K562 (cell line): Measurements from ENCODE around the gene TOM1. TPM values are rescaled to one million over a fixed set of nuclear protein-coding genes. Genes with fewer than 3 reads are reported as not detected.

Source experiments
- ATAC-seq: fragments of 200-7000 bp; cut with Tn5 transposase; 3 replicates; pipeline ENCODE4 v1.9.1; 2020; ENCODE audit warnings: moderate library complexity
- BruUV-seq: library from RNA; stranded (reverse); fragments of 400-500 nt; replicated peaks from 2 replicates; lab custom pipeline; 2021; lab: Mats Ljungman, UMichigan
- CTCF ChIA-PET: fragments of 300-600 bp; formaldehyde crosslinking; extraction: SDS; loops from one replicate; lab custom pipeline; 2021; ENCODE audit warnings: low intra/inter-chr PET ratio; lab: Yijun Ruan, JAX
- POLR2A ChIA-PET: fragments of 300-600, 350-650 bp; sonication (Branson Sonifier 250); formaldehyde crosslinking; extraction: SDS; loops from one replicate; lab custom pipeline; 2021; ENCODE audit warnings: antibody characterized with exemption, inconsistent platforms; lab: Yijun Ruan, JAX
- DNase-seq, 4 experiments: peaks; one replicate each; pipeline versions ENCODE4 v3.0.0 to v3.0.0-alpha.2; 2011 to 2018; ENCODE audit warnings: low spot score in 3 of 4, mixed read lengths in 3 of 4; ENCODE audit errors: extremely low read depth in 1 of 4
- FAIRE-seq: peaks from 2 replicates; lab custom pipeline; 2011; peaks lifted over from hg19 to GRCh38; lab: Jason Lieb, UNC
- H2AFZ ChIP-seq: 2 replicates; pipeline ENCODE4 v1.6.0; 2011; ENCODE audit warnings: low read depth, low read length, control low read depth, inconsistent platforms
- H3K27ac ChIP-seq: fragments of 200-600 bp; 3 replicates; pipeline ENCODE4 v1.8.0; 2011; ENCODE audit warnings: low read depth, mild to moderate bottlenecking, control low read depth, inconsistent platforms, low read length, moderate library complexity, mixed read lengths; ENCODE audit errors: extremely low read depth
- H3K27me3 ChIP-seq, 2 experiments: fragments of 300-600 bp in 1 of 2; 2 replicates in 1 of 2; 3 replicates in 1 of 2; pipeline versions ENCODE4 v1.6.0 to v1.8.0; 2011; ENCODE audit warnings: inconsistent platforms in 2 of 2, low read length in 2 of 2, mild to moderate bottlenecking in 1 of 2, mixed read lengths in 1 of 2, moderate library complexity in 1 of 2; ENCODE audit not compliant: control insufficient read depth in 2 of 2, insufficient read depth in 2 of 2
- H3K36me3 ChIP-seq: fragments of 300-600 bp; 3 replicates; pipeline ENCODE4 v1.8.0; 2011; ENCODE audit warnings: mild to moderate bottlenecking, low read length, inconsistent platforms; ENCODE audit not compliant: control insufficient read depth, insufficient read depth
- H3K4me1 ChIP-seq, 2 experiments: fragments of 200-600 bp in 1 of 2; replicated peaks in 1 of 2; 2 replicates in 1 of 2; 3 replicates in 1 of 2; pipeline versions ENCODE4 v1.5.1 to v1.8.0; 2011; ENCODE audit warnings: inconsistent platforms in 2 of 2, low read length in 2 of 2, mild to moderate bottlenecking in 1 of 2, mixed read lengths in 1 of 2, moderate library complexity in 1 of 2; ENCODE audit not compliant: control insufficient read depth in 2 of 2, insufficient read depth in 2 of 2
- H3K4me2 ChIP-seq: 2 replicates; pipeline ENCODE4 v1.6.1; 2011; ENCODE audit warnings: low read length, control low read depth, inconsistent platforms, mixed read lengths; ENCODE audit not compliant: insufficient read depth
- H3K4me3 ChIP-seq: fragments of 200-600 bp; sonication (generic), shearing (Covaris generic); 2 replicates; pipeline ENCODE4 v1.5.1; 2016; ENCODE audit warnings: control low read depth, inconsistent platforms
- H3K79me2 ChIP-seq: fragments of 200-600 bp; 3 replicates; pipeline ENCODE4 v1.8.0; 2011; ENCODE audit warnings: low read length, inconsistent platforms; ENCODE audit not compliant: control insufficient read depth, insufficient read depth
- H3K9ac ChIP-seq, 2 experiments: 2 replicates each; pipeline versions ENCODE4 v1.6.0 to v1.6.1; 2011; ENCODE audit warnings: low read depth in 2 of 2, low read length in 2 of 2, control low read depth in 1 of 2, inconsistent platforms in 1 of 2, mild to moderate bottlenecking in 1 of 2, mixed read lengths in 1 of 2; ENCODE audit not compliant: insufficient read depth in 1 of 2
- H3K9me1 ChIP-seq: one replicate; pipeline ENCODE4 v1.6.0; 2011; ENCODE audit warnings: inconsistent platforms, mild to moderate bottlenecking, low read length, moderate library complexity; ENCODE audit not compliant: control insufficient read depth, insufficient read depth
- H3K9me3 ChIP-seq: replicated peaks from 2 replicates; pipeline ENCODE4 v1.5.1; 2011; ENCODE audit warnings: low read depth, low read length, inconsistent platforms; ENCODE audit not compliant: control insufficient read depth, insufficient read depth
- H4K20me1 ChIP-seq: replicated peaks from 2 replicates; pipeline ENCODE4 v1.6.1; 2011; ENCODE audit warnings: low read length, inconsistent platforms, mixed read lengths; ENCODE audit not compliant: control insufficient read depth, insufficient read depth
- EHMT2 ChIP-seq: fragments of 450-650 bp; IDR thresholded peaks from 2 replicates; pipeline ENCODE4 v1.6.1; 2018; ENCODE audit warnings: antibody characterized with exemption
- LARP7 ChIP-seq: fragments of 450-650 bp; IDR thresholded peaks from 2 replicates; pipeline ENCODE4 v1.6.1; 2016
- MTA3 ChIP-seq: fragments of 450-650 bp; formaldehyde crosslinking; IDR thresholded peaks from 2 replicates; pipeline ENCODE4 v1.6.1; 2017; ENCODE audit warnings: mild to moderate bottlenecking, borderline replicate concordance
- POLR3A ChIP-seq: IDR thresholded peaks from 2 replicates; pipeline ENCODE4 v1.6.1; 2011; ENCODE audit warnings: borderline replicate concordance, mild to moderate bottlenecking, moderate library complexity; ENCODE audit not compliant: insufficient read length, insufficient read depth; ENCODE audit errors: extremely low read depth
- PTTG1 ChIP-seq: fragments of 450-650 bp; IDR thresholded peaks from 2 replicates; pipeline ENCODE4 v1.6.1; 2016; ENCODE audit warnings: low read depth, mild to moderate bottlenecking, missing genetic modification characterization, missing compliant biosample characterization
- RBM25 ChIP-seq: fragments of 200-400 bp; formaldehyde crosslinking; IDR thresholded peaks from 2 replicates; pipeline ENCODE4 v1.6.1; 2018; ENCODE audit warnings: low read length, low read depth, moderate library complexity; ENCODE audit not compliant: severe bottlenecking
- WGBS: fragments of 100-300 bp; shearing (Covaris generic); methylation state at CpG from one replicate; pipeline ENCODE4 v1.1.6; 2016; ENCODE audit warnings: low coverage, mixed read lengths; ENCODE audit not compliant: insufficient coverage; ENCODE audit errors: missing lambda C conversion rate; 5-methylcytosine and 5-hydroxymethylcytosine counted together
- in situ Hi-C: fragments of 300-500 bp; cut with MboI; formaldehyde crosslinking; loops from 4 replicates; pipeline ENCODE4 v1.15.0; 2018; ENCODE audit warnings: inconsistent platforms, mixed read lengths
- intact Hi-C: fragments of 100-400 bp; cut with micrococcal nuclease; formaldehyde crosslinking; loops from 2 replicates; pipeline ENCODE4 v1.14.2; 2022
- polyA plus RNA-seq, 8 experiments: library from polyadenylated mRNA; depleted of rRNA in 4 of 8; stranded (reverse) in 5 of 8; unstranded in 3 of 8; fragments of >200 nt; fragmentation: Nextera tagmentation in 2 of 8; fragmentation: Illumina TruSeq in 1 of 8; extraction: Ambion mirVana in 2 of 8; extraction: Trizol in 1 of 8; gene quantifications; 2 replicates each; pipeline versions ENCODE4 v1.2.1 to v1.2.3, GENCODE V29; 2011 to 2014; ENCODE audit warnings: inconsistent platforms in 1 of 8, missing spikeins in 1 of 8
- total RNA-seq, 7 experiments: library from RNA; depleted of rRNA in 6 of 7; stranded (reverse); fragments of >200 nt in 6 of 7; fragmentation: Illumina TruSeq in 2 of 7; extraction: Trizol in 2 of 7; gene quantifications; 2 replicates each; pipeline versions ENCODE4 v1.2.1 to v1.2.3, GENCODE V29; 2011 to 2021; ENCODE audit warnings: low replicate concordance in 1 of 7
- TF ChIP-seq, protein P1 (sequence below): fragments of 250-450 bp; sonication (Bioruptor Pico); IDR thresholded peaks from 2 replicates; pipeline ENCODE4 v1.4.0; 2020; ENCODE audit warnings: mild to moderate bottlenecking, moderate library complexity, borderline replicate concordance
- TF ChIP-seq, protein P2 (sequence below): fragments of 250-450 bp; sonication (Bioruptor Pico); IDR thresholded peaks from 2 replicates; pipeline ENCODE4 v1.5.0; 2020; ENCODE audit warnings: mild to moderate bottlenecking, borderline replicate concordance

Gene TOM1
- total and polyA plus RNA-seq, 9 of the 15 experiments (the other 6 are each of a cell fraction or from before 2014, with no cell fraction given): 0.64 to 20.6 (median 12.0) TPM

DNA sequence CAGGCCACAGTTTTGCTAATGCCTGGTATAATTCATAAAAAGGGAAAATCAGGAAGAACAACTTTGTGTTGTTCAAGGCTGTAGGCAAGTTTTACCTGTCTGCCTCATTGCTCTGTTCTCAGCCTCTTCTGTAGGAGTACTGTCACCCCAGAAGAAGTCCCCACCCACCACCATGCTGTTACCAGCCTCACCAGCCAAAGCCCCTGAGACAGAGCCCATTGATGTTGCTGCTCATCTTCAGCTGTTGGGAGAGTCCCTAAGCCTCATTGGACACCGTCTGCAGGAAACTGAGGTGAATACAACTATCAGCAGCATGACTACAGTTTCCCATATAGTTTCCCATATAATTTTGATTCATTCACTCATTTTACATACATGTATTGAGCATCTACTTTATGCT, 11.6 kb upstream of the TOM1 start:
- intact Hi-C loops: no loop called here
- no peaks in the 10 kb centered on the region for H3K27me3 ChIP-seq
- H3K36me3 ChIP-seq: peaks cover 77% of the 10 kb centered on the region
- H4K20me1 ChIP-seq: no peaks in the 10 kb centered on the region
- no peaks in the 10 kb centered on the region for H3K9me3 ChIP-seq
- TF ChIP-seq, protein P1, sequence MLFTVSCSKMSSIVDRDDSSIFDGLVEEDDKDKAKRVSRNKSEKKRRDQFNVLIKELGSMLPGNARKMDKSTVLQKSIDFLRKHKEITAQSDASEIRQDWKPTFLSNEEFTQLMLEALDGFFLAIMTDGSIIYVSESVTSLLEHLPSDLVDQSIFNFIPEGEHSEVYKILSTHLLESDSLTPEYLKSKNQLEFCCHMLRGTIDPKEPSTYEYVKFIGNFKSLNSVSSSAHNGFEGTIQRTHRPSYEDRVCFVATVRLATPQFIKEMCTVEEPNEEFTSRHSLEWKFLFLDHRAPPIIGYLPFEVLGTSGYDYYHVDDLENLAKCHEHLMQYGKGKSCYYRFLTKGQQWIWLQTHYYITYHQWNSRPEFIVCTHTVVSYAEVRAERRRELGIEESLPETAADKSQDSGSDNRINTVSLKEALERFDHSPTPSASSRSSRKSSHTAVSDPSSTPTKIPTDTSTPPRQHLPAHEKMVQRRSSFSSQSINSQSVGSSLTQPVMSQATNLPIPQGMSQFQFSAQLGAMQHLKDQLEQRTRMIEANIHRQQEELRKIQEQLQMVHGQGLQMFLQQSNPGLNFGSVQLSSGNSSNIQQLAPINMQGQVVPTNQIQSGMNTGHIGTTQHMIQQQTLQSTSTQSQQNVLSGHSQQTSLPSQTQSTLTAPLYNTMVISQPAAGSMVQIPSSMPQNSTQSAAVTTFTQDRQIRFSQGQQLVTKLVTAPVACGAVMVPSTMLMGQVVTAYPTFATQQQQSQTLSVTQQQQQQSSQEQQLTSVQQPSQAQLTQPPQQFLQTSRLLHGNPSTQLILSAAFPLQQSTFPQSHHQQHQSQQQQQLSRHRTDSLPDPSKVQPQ (CRISPR knock-in tag): no peak
- TF ChIP-seq, protein P2, sequence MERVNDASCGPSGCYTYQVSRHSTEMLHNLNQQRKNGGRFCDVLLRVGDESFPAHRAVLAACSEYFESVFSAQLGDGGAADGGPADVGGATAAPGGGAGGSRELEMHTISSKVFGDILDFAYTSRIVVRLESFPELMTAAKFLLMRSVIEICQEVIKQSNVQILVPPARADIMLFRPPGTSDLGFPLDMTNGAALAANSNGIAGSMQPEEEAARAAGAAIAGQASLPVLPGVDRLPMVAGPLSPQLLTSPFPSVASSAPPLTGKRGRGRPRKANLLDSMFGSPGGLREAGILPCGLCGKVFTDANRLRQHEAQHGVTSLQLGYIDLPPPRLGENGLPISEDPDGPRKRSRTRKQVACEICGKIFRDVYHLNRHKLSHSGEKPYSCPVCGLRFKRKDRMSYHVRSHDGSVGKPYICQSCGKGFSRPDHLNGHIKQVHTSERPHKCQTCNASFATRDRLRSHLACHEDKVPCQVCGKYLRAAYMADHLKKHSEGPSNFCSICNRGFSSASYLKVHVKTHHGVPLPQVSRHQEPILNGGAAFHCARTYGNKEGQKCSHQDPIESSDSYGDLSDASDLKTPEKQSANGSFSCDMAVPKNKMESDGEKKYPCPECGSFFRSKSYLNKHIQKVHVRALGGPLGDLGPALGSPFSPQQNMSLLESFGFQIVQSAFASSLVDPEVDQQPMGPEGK (CRISPR knock-in tag): no peak
- TF ChIP-seq MTA3: no peak
- no peak for TF ChIP-seq PTTG1 (tag)
- TF ChIP-seq RBM25: no peak
- TF ChIP-seq POLR3A: no peak
- TF ChIP-seq EHMT2: no peak
- TF ChIP-seq LARP7: no peak
- H3K4me1 ChIP-seq: no peaks in the 10 kb centered on the region
- H3K27ac ChIP-seq: no peak overlapping the region
- ATAC-seq (no peak), DNase-seq (no peak), FAIRE-seq (no peak)
- no peaks in the 10 kb centered on the region for H3K79me2 ChIP-seq
- no peak overlapping the region for H3K4me2 ChIP-seq
- no peak overlapping the region for H3K9ac ChIP-seq
- in situ Hi-C loops: no loop called here
- no TSS peak for BruUV-seq
- POLR2A ChIA-PET: no interaction called here
- no peaks in the 10 kb centered on the region for H3K9me1 ChIP-seq
- H3K4me3 ChIP-seq: no peak overlapping the region
- 100% methylated on average over 1 of the region's 1 CpG for WGBS
- CTCF ChIA-PET: no interaction called here
- no peak overlapping the region for H2AFZ ChIP-seq
